ENCODE data around the gene LRRC71.
A peak's percentile ranks its signal among the peaks of the same experiment; 100 is the strongest.

Gene LRRC71

DNA sequence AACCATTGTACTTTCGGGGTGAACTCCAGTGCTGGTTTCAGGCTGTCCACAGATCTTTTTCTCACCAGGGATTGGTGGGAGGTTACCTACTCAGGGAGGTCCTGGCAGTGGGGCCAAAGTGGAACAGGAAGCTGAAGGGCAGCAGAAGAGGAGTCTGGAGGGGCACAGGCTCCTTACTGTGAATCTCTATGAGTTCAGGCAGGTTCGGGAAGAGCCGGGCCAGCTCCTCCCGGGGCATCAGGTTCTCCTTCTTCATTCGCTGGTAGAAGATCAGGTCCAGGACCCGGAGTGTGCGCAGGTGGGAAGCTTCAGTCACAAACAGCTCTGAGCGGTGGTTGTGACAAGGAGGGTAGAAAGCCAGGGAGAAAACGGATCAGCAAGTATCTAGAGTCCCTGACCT is 26.7 kb downstream of the LRRC71 start:
- DNase-seq (ENCODE audit: low read depth): no peak

GRCh38 chr1:156947818-156948525 is 27.5 kb downstream of the LRRC71 start:
- DNase-seq (ENCODE audit: low read depth): no peak

- no peak for DNase-seq (ENCODE audit: low read depth)
Observed at GRCh38 chr1:156948708-156949107, 28.3 kb downstream of the LRRC71 start.

GRCh38 chr1:156949127-156949526 is 28.7 kb downstream of the LRRC71 start:
- no peak for DNase-seq (ENCODE audit: low read depth)

- DNase-seq (ENCODE audit: low read depth): no peak
Observed at GRCh38 chr1:156951371-156951770, 30.9 kb downstream of the LRRC71 start.

GRCh38 chr1:156953571-156953970 is 33.1 kb downstream of the LRRC71 start:
- DNase-seq (ENCODE audit: low read depth): no peak

GRCh38 chr1:156956333-156956732 is 35.9 kb downstream of the LRRC71 start:
- DNase-seq (ENCODE audit: low read depth): no peak

- DNase-seq (ENCODE audit: low read depth): no peak
Observed at GRCh38 chr1:156957634-156958033, 37.2 kb downstream of the LRRC71 start.

GRCh38 chr1:156958247-156958714 is 37.8 kb downstream of the LRRC71 start:
- no peak for DNase-seq (ENCODE audit: low read depth)

GRCh38 chr1:156959414-156959813 is 39.0 kb downstream of the LRRC71 start:
- DNase-seq (ENCODE audit: low read depth): peak; percentile 6

- DNase-seq (ENCODE audit: low read depth): no peak
Observed at GRCh38 chr1:156959925-156960324, 39.5 kb downstream of the LRRC71 start.

DNA sequence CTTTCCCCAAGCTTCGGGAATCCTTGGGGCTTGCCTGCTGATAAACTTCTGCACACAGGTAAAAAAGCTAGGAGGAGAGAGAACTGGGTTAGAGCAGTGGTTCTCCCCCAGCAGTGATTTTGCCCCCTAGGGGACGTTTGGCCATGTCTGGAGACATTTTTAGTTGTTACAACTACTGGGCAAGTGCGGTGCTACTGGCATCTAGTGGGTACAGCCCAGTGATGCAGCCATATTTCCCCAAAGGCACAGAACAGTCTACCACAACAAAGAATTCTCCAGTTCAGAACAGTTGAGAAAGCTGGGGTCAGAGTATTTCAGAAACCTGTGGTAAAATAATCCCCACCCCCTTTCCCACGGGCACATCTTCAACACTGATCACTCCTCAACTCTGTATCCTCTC is 41.3 kb downstream of the LRRC71 start:
- DNase-seq (ENCODE audit: low read depth): no peak

DNA sequence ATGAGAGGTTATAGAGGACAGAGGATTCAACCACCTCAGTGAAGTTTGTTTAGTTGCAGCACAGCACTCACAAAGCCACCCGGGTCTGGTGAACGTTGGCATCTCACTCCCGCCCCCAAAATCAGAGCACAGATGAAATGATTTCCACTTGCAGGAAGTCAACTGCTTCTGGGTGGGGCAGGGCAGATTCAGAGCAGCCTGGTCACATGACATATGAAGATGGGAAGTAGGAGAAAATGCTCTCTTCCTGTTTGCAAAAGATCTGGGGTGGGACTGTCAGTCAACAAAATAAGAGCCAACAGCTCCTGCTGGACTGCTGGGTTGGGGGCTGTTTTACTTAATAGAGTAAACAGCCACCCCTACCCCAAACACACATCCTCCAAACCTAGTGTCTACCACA is 43.2 kb downstream of the LRRC71 start:
- no peak for DNase-seq (ENCODE audit: low read depth)

- DNase-seq (ENCODE audit: low read depth): no peak
Observed at GRCh38 chr1:156964441-156964840, 44.0 kb downstream of the LRRC71 start.

DNA sequence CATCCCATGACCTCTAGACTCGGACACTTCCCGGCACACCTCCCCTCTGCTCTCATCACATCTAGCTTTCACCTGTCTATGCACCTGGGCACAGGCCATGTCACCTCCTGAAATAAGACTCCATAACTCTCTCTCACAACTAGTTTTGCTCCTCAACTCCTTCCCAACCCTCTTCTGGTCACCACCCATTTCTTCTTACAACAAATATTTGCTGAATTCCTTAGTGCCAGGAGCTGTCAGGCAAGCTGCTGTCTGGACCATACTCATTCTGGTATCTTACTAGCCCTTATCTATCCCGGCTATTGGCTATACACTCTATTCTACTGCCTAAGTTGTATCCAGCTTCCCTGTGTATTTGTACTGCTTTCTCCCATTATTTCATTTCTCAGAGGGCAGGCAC is 49.1 kb downstream of the LRRC71 start:
- no peak for DNase-seq (ENCODE audit: low read depth)

GRCh38 chr1:156970017-156970416 is 49.6 kb downstream of the LRRC71 start:
- no peak for DNase-seq (ENCODE audit: low read depth)

DNA sequence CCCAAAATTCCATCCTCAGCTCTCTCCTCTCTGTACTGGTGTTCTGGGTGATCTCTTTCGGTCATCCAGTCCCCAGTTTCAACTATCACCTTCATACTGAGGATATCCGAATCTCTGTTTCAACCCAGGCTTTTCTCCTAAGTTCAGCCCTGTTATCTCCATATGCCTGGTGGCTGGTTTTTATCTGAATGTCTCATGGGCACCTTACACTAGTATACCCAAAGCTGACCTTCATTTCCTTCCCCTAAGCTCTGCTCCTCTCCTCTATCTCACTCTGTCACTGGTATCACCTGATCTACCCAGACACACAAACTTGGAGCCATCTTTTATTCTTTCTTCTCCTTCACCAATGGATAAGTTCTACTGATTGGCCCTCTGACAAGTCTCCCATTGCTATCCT is 53.0 kb downstream of the LRRC71 start:
- no peak for DNase-seq (ENCODE audit: low read depth)

DNA sequence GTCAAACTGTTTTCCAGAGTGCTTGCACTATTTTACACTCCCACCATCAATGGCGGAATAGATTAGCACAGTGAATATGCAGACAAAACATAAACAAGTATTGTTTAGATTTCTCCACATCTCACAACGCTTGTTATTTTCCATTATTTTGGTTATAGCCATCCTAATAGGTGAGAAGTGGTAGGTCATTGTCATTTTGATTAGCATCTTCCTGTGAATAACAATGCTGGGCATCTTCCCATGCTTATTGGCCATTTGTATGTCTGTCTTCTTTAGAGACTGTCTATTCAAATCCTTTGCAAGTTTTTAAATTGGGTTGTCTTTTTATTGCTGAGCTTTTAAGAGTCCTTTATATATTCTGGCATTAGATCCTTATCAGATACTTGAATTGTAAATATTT is 54.7 kb downstream of the LRRC71 start:
- no peak for DNase-seq (ENCODE audit: low read depth)

DNA sequence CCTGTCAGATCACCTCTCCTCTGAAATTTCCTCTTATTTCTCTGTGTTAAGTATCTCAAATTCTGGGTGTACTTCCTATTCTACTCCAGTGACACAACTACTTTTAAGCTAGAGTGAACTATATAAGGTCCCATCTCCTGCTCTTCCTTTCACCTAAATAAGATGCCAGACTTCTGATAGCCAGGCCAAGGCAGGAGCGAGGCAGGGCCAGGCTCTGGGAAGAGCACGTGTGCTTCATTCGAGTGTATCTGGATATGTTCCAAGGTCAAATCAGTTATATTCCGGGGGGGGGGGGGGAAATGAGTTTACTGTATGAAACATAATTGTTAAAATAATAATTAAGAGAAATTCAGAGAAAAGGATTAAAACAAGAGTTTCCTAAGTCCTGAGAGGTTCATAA is 60.1 kb downstream of the LRRC71 start:
- no peak for DNase-seq (ENCODE audit: low read depth)
